NCI-H460 (cell line): ENCODE data around the gene ATOH8. TPM values are rescaled to one million over a fixed set of nuclear protein-coding genes. Genes with fewer than 3 reads are reported as not detected.
"Not testable (repeated sequence)": the region's sequence is repeated elsewhere in the genome, so short reads cannot be mapped to it uniquely, and the experiment has no call there.

Experiments used
- DNase-seq: peaks from one replicate; pipeline ENCODE4 v3.0.0-alpha.2; 2016; ENCODE audit warnings: low read depth; ENCODE audit errors: extremely low read depth
- small RNA-seq, 2 experiments: library from RNA; depleted of rRNA; stranded (forward); fragments of <200 nt; gene quantifications; one replicate each; pipeline ENCODE3, GENCODE V24; 2014
- total RNA-seq: library from RNA; depleted of rRNA; stranded (reverse); fragments of >200 nt; shearing (Covaris generic); gene quantifications from 2 replicates; pipeline ENCODE4 v1.2.3, GENCODE V29; 2014; rRNA removed

Gene ATOH8
- total RNA-seq, 1 experiment from 2014 or later = 0.89 TPM

- DNase-seq = no peak
These were observed 59.6 kb downstream of the ATOH8 start for GRCh38 chr2:85813211-85813981.

GRCh38 chr2:85813982-85814801, 60.4 kb downstream of the ATOH8 start:
- DNase-seq = peak; percentile 86

GRCh38 chr2:85814802-85815550, 61.2 kb downstream of the ATOH8 start:
- no peak for DNase-seq

- no peak for DNase-seq
These were observed 66.2 kb downstream of the ATOH8 start for GRCh38 chr2:85819811-85820510.

- no peak for DNase-seq
These were observed 69.0 kb downstream of the ATOH8 start for GRCh38 chr2:85822766-85823165.

GRCh38 chr2:85823951-85824350, 70.2 kb downstream of the ATOH8 start:
- DNase-seq = no peak

GRCh38 chr2:85826990-85827878, 73.4 kb downstream of the ATOH8 start:
- peak; percentile 61 for DNase-seq

GRCh38 chr2:85827879-85828569, 74.2 kb downstream of the ATOH8 start:
- no peak for DNase-seq

GRCh38 chr2:85828725-85829124, 74.9 kb downstream of the ATOH8 start:
- DNase-seq = peak; percentile 13

GRCh38 chr2:85829394-85829793, 75.6 kb downstream of the ATOH8 start:
- DNase-seq = not testable (repeated sequence)

- no peak for DNase-seq
These were observed 76.9 kb downstream of the ATOH8 start for GRCh38 chr2:85830645-85831044.

- DNase-seq = no peak
These were observed 77.9 kb downstream of the ATOH8 start for GRCh38 chr2:85831735-85832134.

GRCh38 chr2:85834466-85834865, 80.7 kb downstream of the ATOH8 start:
- no peak for DNase-seq

Small RNAs within 50 kb of the gene (small RNA-seq; reads per million reads assigned to genes)
- 0 reads per million in 2 experiments for gene MIR6071
- 0 reads per million in 2 experiments for gene RN7SKP83
- gene RNU1-38P = 0 to 0.12 reads per million in 2 experiments

Other genes with a start within 250 kb of the ATOH8 start
- gene MAT2A, start 214.8 kb upstream of the ATOH8 start, total RNA-seq = 139 and 207 TPM in 2 replicates
- gene GGCX, start 192.5 kb upstream of the ATOH8 start, total RNA-seq = 35.0 and 35.3 TPM in 2 replicates
- 31.7 and 37.3 TPM in 2 replicates for gene VAMP8, start 176.4 kb upstream of the ATOH8 start, total RNA-seq
- 0.25 TPM in 1 of 2 replicates, not detected in the other for gene VAMP5, start 169.6 kb upstream of the ATOH8 start, total RNA-seq
- gene RNF181, start 158.2 kb upstream of the ATOH8 start, total RNA-seq = 132 TPM in 2 replicates
- 8.2 and 11.1 TPM in 2 replicates for gene TMEM150A, start 151.3 kb upstream of the ATOH8 start, total RNA-seq
- gene C2orf68, start 141.9 kb upstream of the ATOH8 start, total RNA-seq = 40.4 and 42.3 TPM in 2 replicates
- 55.0 and 58.3 TPM in 2 replicates for gene USP39, start 137.8 kb upstream of the ATOH8 start, total RNA-seq
- gene SFTPB, start 85.8 kb upstream of the ATOH8 start, total RNA-seq = not detected in 2 replicates
- gene GNLY, start 59.6 kb upstream of the ATOH8 start, total RNA-seq = not detected in 2 replicates
- gene ST3GAL5, start 135.0 kb downstream of the ATOH8 start, total RNA-seq = 3.7 and 5.0 TPM in 2 replicates